Activated CD8-positive, alpha-beta memory T cell treated with anti-CD3 and anti-CD28 coated beads, Interleukin-2, amount 50 U/mL, for 4 hours (primary cell): ENCODE data around the gene ACP6.

Source experiments
- DNase-seq: peaks from one replicate; pipeline ENCODE4 v3.0.0-alpha.2; 2020

The ACP6 gene

DNA sequence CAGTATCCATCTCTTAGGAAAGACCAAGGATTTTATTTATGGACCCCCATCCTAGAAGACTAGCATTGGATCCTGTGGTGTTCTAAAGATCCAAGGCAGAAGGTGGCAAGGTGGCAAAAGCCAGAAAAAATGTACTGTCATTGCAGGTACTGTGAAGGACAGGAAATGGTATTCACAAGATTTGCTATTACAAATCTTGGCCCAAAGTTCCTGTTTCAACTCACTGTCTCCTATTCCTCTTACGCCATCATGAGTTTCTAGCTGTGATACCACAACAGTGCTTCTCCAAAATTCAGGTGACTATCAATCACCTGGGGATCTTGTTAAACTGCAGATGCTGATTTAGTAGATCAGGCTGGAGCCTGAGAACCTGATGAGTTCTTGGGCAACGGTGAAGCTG is 21.4 kb downstream of the ACP6 start:
- DNase-seq = no peak

DNA sequence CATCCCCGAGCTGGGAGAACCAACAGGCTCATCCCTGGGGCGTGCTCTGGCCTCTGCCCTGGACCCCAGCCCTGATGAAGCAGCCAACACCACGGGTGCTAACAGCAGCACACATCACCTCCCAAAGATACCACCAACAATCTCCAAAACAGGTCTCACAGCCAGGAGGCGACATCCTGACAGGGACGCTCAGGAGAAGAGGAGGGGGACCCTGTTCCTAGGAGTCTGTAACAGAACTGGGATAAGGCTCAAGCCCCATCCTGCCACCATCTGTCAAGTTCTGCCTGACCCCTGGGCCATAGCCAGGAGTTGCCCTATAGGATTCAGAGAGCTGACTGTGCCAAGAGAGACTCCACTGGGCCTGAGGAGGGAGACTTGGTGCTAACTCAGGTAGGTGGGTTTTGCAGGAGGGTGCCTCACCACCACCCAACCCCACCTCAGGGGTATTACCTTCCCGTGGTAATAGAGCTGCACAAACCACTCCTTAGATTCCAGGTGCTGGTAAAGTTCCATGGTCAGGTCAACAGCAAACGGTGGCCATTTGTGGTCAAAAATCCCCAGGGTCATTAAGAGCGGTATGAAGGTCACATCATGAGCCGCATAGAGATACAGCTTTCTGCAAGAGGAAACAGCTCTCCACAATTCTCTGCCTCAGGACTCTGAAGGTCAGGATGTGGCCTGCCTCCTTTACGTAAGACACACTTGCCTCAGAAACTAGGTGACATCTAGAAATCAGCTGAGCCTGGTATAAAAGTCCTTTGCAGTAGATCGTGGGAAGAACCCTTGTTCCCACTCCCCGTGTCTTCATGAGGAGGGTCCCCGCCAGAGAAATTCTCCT is 22.3 kb downstream of the ACP6 start:
- no peak for DNase-seq

DNA sequence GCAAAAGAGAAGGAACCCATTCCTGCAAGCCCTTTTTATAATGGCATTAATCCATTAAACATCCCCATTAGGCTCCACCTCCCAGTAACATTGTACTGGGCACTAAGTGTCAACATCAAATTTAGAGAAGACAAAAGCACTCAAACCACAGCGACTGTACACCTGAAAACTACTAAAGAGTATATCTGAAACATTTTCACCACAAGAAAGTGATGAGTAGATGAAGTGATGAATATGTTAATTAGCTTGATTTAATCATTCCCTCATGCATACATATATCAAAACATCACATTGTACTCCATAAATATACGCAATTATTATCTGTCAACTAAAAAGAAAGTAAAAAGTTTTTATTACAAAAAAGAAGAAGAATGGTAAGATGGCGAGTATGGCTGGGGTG is 26.4 kb downstream of the ACP6 start:
- no peak for DNase-seq

DNA sequence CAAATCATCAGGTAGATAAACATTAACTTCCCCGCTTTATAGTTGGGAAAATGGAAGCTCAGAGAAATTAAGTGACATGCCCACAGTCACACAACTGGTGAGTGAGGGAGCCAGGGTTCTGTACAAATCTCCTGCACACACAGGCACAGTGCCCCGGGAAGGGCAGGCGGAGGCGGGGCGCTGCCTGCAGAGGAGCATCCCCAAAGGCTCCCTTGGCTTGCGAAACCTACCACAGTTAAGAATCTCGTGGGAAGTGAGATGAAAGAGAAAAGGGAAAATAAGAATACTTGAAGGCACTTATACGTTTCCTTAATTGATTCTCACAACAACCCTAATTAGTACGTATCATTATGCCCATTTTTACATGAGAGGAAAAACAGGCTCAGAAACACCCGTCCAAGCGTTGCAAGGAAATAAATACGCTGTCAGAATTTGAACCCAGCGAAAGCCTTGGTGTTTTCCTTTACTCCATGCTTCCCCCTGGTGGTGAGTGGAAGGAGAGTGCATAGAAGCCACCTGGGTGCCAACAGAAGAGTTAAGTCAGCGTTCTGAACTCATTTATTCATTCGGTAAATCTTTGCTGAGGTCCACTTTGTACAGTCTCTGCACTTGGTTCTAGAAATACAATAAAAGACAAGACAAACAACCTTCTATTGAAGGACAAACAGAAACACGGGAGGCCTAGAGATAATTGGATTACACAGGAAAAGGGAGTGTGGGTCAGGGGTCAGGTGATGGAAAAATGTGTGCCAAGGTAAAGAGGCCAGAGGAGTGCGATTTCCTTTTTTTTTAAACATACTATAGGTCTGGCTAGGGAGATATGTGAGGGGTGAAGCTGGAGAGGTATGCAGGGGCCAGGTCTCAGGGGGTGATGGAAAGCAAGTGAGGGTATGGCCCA is 28.4 kb downstream of the ACP6 start:
- DNase-seq = peak; percentile 47

DNA sequence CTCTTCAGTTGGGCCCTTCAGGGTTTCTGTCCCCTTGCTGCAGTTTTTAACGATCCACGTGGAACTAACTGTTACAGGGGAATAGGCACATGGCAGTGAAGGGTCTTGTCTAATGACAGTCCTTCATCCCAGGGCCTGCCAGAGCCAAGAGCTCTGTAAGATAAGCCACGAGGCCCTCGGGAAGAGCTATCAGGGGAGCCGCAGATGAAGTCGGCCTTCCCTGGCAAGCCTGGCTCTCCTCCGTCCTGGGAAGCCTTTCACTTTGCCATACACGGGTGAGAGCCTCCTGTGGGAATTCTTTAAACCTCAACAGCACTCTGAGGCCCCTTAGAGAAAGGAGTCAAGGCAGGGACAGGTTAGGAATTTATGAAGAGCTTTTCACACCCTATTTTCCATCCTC is 29.0 kb downstream of the ACP6 start:
- no peak for DNase-seq

DNA sequence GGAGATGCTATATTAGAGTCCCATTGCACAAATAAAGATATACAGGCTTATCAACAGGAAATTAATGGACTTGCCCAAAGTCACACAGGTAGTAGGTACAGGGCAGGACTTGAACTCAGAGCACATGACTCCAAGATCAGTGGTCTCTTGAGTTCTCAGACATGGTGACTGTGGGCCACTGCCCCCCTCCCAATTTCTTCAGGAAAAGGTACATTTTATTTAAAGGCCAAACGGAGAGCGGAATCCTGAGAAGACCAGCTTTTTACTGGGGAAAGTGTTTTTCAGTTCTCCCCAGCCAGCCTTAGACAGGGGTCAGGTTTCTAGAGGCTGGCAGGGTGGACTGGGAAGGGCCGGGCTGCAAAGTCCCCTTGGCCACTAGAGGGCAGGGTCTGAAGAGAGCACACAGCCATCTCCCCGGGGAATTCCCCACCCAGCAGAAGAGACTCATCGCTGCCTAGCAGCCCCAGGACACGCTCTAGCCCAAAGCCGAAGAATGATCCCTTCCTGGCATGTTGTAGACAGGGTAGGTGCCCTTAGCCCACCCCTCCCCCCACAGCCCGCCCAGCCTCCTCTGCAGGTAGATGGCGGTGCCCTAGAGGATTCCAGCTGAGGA is 29.7 kb downstream of the ACP6 start:
- peak; percentile 77 for DNase-seq

DNA sequence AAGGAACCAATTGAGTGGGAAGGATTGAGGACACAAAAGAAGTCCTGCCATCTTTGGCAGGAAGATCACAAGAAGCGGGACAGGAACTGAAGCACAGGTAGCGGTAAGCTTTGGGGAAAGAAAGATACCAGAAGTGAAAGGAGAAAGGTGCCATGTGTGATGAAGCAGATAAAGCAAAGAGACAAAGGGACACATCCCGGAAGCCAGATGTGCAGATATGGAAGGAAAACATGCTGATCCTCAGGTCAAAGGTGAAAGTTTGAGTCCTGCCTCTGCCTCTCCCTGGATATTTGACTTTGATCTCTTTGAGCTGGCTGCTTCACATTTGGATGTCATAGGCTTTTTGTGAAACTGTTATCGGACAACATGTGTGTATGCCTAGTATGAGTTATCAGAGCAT is 34.0 kb downstream of the ACP6 start:
- DNase-seq = no peak

DNA sequence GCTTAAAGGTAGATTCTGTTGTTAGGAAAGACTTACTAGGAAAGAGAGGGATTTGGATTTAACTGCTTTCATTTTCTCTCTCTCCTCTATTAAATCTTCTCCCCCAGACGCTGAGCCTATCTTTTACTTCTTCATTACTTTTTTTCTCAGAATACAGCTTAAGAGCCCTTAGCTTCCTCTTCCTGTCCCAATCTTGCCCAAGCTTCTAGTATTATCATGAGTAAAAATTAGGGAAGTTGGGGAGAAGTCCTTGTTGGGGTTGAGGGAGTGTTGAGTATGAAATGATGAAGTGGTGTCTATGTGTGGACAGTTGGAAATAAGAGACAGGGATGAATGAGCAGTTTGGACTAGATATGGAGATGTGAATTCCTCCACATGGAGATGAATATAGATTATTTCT is 35.0 kb downstream of the ACP6 start:
- no peak for DNase-seq

DNA sequence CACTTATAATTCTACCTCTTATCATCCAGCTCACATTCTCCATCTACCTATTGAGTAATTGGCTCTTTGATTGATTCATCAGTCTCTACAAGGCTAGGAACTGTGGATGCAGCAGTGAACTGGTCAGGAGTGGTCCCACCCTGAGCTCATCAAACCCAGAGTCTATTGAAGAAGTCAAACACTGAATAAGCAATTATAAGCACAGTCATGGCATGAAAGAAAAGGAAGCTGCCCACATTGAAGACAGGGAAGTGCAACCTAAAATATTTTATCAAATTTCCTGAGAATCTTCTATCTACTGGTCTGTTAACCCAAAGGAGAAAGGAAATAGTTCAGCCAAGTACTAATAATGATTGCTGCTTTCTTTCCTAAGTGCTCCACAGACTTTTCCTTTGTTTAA is 35.7 kb downstream of the ACP6 start:
- no peak for DNase-seq

DNA sequence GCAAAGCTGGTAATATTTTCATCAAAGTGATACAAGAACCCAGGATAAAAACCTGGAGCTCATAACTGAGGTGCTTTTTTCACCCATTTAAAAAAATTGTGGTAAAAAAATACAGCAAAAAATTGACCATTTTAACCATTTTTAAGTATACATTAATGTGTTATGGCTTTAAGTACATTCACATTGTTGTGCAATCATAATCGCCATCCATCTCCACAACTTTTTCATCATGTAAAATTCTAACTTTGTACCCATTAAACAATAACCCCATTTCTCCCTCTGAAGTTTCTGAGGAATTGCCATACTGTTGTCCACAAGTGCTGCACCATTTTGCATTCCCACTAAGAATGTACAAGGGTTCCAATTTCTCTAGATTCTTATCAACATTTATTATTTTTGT is 36.6 kb downstream of the ACP6 start:
- DNase-seq = no peak

DNA sequence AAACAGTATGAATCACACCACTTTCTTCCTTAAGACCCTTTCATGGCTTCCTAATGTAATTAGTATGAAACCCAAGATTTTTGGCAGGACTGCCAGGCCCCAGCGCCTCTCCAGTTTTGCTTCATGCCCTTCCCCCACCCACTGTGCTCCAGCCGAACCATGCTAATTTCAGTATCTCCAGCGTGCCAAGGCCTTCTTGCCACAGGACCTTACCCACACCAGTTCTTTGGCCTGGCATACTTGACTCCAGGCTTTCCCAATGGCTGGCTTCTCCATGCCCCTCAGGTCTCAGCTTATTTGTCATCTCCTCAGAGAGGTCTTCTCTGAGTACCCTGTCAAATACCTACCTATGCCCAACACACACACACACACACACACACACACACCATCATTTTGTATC is 38.5 kb downstream of the ACP6 start:
- DNase-seq = no peak

DNA sequence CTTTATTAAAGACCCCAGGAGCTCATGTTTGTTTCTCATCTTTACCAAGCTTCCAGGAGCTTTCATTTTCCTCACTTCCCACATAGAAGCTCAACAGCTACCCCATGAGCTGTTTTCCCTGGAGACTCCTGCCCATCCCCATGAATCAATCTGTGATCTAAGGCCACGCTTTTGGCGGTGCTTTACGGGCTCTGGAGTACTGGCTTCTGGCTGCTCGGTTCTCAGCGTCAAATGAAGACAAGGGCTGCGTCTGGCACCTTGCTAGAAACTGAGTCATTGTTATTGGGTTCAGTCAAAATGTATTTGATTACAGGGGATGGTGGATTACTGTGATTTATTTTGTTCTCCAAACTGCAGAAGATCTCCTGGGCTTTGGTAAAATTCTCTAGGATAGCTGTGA is 39.9 kb downstream of the ACP6 start:
- no peak for DNase-seq

DNA sequence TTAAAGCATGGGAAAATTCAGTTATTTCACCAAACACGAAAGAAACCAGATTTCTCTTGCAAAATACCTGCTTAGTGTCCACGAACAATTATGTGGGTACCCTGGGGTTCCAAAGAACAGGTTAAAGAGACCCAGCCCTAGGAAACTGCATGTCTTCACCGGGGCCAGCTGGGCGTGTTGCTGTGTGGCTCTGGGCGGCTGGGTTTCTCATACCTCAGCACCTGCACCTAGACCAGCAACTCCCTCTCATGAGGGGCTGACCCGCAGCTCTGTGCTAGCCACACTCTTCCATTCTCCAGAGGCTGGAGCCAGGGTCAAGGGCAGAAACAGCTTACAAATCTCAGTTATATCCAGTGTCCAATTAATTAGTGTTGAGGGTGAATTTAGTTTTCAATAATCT is 40.3 kb downstream of the ACP6 start:
- no peak for DNase-seq

DNA sequence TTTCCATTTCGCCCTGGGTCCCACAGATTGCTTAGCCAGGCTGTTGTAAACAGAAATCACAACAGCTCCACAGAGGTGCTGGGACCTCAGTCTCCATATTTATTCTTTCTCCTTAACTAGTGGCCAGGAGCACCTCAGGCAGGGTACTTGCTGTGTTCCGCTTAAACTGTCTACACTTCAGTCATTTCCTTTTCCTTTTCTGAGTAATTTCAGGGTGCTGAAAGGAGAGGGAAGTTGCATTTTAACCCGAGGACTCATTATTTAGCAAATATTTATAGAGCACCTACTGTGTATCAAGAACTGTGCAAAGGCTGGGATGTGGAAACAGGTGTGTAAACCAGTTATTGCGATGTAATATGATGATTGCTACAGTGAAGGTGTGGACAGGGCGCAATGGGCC is 41.9 kb downstream of the ACP6 start:
- DNase-seq = no peak

DNA sequence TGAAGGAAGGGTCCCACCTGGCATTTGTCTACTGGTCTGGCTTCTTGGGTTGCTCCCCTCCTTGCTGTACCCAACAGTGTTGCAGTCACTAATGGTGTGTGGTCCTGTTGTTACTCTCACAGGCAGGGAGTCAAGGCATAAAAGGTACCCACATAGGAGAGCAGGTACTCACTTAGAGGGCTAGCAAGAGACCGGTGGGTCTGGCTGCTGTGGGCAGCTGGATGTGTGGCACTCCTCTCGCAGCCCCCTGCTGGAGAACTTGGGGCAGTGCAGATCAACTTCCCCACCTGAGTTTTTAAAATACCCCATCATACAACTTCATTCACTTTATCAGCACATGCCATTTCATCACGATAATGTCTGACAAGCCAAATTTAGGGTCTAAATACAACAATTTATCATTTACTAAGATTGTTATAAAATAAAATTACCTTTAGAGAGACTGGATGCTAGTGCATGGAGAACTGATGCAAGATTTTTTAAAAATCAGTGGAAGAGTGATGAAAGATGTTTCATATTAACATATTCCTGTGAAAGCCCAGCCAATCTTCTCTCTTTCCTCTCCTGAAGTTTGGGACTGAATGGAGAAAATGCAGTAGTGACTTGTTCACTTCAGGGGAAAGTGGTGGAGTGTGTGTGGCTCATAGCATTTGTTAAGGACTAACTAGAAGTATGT is 42.8 kb downstream of the ACP6 start:
- DNase-seq = peak; percentile 56

DNA sequence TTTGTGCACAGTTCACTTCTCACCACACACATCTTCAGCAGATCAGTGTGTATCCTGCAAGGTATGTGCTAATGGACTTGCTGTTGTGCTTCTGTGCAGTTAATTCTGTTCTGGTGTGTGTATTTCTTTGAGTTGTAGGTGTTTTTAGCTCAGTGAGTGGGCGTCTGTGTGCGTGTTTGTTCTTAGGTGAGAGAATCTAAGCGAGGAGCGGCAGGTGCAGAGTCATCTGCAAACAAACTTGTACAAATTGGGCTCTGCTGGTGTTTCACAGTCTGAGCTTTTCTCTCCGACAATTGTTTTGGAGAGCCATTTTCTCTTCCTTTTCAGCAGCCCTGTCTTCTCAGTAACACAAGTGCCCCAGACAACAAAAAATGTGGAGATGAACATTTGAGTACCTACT is 43.6 kb downstream of the ACP6 start:
- DNase-seq = no peak

DNA sequence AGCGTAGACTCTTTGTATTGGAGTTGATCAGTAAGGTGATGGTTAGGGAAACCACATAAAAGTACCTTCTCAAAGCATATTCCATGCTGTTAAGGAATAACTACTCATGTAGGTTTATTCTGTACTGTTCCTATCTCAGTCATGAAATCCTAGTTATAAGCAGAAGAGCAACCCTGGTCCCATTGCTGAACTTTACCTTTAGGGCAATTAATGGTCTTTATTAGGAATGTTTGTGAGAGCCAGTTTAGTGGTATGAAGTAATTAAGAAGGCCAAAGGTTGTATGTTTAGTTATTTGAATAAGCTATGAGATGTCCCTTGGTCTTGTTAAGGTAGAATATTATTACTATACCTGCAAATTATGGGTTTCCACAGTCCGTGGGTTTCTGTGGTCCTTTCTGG is 44.0 kb downstream of the ACP6 start:
- DNase-seq = no peak

DNA sequence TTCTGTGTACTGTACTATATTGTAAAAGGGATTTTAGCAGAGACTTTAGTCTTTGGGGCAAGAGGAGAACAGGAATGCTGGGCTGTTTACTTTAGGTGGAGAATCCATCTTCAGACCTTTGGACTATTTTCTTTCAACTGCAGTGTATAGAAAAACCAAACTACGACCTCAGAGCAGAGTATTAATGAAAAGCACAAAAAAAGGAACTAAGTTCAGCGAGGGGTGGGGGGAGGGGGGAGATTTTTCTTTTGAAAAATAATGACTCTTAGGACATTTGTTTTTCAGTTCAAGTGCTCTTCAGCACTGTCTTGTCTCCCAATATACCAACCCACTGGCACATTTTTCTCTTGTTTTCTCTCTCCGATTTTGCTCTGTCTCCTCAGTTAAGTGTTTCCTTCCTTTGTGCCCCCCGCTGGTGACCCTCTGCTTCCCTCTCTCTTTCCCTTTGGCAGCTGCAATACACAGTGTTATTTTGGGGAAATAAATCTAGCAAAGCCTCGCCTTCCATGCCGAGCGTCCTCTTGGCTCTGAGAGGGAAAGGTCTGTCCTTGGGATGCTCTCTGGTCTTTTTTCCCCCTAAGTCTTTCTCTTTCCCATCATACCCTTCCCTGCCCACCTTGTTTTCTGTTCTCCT is 44.8 kb downstream of the ACP6 start:
- DNase-seq = no peak

DNA sequence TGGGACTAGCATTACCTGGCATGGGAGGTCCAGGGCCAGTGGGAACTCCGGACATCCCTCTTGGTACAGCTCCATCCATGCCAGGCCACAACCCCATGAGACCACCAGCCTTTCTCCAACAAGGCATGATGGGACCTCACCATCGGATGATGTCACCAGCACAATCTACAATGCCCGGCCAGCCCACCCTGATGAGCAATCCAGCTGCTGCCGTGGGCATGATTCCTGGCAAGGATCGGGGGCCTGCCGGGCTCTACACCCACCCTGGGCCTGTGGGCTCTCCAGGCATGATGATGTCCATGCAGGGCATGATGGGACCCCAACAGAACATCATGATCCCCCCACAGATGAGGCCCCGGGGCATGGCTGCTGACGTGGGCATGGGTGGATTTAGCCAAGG is 45.8 kb downstream of the ACP6 start:
- DNase-seq = no peak

DNA sequence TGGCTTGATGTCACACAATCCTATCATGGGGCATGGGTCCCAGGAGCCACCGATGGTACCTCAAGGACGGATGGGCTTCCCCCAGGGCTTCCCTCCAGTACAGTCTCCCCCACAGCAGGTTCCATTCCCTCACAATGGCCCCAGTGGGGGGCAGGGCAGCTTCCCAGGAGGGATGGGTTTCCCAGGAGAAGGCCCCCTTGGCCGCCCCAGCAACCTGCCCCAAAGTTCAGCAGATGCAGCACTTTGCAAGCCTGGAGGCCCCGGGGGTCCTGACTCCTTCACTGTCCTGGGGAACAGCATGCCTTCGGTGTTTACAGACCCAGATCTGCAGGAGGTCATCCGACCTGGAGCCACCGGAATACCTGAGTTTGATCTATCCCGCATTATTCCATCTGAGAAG is 46.3 kb downstream of the ACP6 start:
- DNase-seq = no peak

DNA sequence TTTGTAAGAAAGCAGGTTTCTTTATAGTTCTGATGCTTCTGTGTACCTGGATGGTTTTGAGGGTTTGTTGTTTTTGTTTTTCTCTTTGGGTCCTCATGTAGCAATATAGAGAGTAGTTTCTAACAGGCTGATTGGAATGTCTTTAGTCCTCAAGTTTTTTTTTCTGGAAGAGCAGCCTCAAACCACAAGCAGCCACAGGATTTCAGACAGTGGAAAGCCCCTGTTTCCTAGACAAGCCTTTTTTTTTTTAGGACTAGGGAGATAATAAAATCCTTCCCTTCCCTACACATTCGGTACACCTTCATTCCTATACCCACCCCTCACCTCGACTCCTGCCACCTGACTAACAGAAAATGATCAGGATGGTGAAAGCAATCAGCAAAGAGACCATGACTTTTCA is 47.6 kb downstream of the ACP6 start:
- DNase-seq = no peak

DNA sequence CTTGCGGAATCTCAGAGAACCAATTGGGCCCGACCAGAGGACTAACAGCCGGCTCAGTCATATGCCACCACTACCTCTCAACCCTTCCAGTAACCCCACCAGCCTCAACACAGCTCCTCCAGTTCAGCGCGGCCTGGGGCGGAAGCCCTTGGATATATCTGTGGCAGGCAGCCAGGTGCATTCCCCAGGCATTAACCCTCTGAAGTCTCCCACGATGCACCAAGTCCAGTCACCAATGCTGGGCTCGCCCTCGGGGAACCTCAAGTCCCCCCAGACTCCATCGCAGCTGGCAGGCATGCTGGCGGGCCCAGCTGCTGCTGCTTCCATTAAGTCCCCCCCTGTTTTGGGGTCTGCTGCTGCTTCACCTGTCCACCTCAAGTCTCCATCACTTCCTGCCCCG is 49.8 kb downstream of the ACP6 start:
- DNase-seq = no peak

DNA sequence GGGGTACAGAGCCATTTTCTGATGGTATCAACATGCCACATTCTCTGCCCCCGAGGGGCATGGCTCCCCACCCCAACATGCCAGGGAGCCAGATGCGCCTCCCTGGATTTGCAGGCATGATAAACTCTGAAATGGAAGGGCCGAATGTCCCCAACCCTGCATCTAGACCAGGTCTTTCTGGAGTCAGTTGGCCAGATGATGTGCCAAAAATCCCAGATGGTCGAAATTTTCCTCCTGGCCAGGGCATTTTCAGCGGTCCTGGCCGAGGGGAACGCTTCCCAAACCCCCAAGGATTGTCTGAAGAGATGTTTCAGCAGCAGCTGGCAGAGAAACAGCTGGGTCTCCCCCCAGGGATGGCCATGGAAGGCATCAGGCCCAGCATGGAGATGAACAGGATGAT is 50.6 kb downstream of the ACP6 start:
- no peak for DNase-seq
